HG03159 (cell line): Measurements from ENCODE around the gene ADCY1.

Experiments
- ATAC-seq: cut with Tn5 transposase; IDR thresholded peaks from one replicate; pipeline ENCODE4 v1.9.1; 2021; ENCODE audit warnings: mild to moderate bottlenecking, moderate library complexity; ENCODE audit not compliant: unreplicated experiment

The ADCY1 gene

DNA sequence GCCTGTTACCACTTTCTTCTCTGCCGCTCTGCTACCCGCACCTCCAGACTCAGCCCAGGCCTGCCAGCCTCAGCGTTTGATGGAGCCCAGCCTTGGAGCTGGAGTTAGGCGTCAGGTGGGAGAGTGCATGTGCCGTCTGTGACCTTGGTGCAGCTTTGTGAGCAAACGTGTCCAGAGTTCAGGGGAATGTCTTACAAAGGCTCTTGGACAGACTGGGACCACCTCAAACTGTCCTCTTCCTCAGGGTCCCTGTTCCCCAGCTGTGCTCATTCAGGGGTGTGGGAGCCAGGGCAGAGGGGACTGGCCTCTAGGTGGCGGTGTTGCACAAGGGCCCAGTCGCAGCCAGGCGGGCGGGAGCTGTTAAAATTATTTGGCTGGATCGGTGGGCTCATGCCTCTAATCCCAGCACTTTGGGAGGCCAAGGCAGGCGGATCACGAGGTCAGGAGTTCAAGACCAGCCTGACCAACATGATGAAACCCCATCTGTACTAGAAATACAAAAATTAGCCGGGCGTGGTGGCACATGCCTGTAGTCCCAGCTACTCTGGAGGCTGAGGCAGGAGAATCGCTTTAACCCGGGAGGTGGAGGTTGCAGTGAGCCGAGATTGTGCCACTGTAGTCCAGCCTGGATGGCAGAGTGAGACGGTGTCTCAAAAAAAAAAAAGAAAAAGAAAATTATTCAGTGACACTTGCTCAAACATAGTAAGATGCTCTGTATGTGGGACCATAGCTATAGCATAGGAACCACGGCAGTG is 89.2 kb downstream of the ADCY1 start:
- ATAC-seq, result no peak

DNA sequence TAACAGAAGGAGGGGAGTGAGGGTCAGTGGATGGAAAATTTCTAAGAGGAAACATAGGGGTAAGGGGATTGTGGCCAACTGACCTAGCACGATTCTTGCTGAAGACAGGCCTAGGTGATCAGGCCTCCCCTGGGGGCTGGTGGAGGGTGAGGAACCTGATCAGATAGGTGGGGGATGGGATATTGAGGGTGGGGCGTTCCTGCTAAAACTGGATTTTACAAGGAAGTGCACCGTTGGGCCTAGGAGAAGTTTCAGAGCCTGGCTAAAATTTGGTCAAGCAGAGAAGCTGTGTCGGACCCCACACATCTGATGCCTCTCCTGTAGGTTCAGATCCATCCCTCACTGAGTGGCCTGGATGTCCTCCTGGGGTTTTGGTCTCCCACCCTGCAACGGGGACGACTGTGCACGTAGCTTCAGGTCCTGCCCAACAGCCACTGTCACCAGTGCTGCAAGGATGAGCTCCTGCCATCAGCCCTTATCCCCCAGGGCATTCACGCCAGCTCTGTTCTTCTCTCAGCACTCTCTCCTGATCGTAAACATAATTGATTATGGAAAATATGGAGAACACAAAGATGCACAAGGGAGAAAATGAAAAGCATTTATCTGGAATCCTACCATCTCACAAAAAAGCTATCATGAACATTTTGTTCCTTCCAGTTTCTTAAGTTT is 89.9 kb downstream of the ADCY1 start:
- no peak for ATAC-seq

DNA sequence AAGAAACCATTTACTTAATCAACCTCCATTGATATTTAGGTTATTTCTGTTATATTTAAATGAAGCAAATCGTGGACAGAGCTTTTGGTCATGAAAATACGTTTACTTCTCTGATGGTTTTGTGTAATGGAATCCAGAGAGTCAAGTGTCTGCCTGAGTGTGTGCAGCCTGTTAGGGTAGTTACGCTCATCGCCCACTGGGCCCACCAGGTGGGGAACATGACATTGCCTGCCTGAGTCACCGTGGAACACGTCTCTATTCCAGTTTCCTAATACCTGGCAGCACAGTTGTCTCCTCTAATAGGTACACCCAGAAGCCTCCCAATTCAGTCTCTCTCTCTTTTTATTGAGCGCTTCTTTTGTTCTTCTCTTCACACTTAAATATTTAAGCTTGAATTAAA is 91.0 kb downstream of the ADCY1 start:
- no peak for ATAC-seq

DNA sequence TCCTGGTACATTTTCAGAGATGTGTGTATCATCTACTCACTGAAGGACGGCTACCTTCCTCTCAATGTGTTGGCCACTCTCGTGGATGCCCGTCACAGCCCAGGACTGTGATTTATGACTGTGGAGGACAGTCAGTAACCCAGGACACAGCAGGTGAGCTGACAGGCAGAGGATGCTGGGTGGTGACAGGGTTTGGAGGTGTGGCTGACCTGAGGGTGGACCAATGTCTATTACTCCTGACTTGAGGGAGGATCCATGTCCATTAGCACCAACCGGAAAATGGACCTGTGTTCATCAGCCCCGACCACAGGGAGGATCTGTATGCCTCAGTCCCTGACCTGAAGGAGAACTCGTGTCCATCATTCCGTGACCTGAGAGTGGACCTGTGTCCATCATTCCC is 96.1 kb downstream of the ADCY1 start:
- ATAC-seq, result no peak

DNA sequence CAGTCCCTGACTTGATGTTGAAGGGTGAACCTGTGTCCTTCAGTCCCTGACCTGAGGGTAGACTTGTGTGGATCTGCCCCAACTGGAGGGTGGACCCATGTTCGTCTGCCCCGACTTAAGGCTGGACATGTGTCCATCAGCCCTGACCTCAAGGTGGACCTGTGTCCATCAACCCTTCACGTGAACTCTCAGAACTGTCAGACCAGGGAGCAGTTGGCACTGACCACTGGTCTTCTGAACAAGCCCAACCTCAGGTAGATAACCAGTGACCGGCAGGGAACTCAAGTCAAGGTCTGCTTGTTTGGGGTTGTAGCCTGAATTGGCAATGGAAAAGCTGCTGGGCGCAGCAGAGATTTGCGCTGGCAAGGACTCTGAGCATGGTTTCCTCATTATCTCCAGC is 96.5 kb downstream of the ADCY1 start:
- no peak for ATAC-seq

DNA sequence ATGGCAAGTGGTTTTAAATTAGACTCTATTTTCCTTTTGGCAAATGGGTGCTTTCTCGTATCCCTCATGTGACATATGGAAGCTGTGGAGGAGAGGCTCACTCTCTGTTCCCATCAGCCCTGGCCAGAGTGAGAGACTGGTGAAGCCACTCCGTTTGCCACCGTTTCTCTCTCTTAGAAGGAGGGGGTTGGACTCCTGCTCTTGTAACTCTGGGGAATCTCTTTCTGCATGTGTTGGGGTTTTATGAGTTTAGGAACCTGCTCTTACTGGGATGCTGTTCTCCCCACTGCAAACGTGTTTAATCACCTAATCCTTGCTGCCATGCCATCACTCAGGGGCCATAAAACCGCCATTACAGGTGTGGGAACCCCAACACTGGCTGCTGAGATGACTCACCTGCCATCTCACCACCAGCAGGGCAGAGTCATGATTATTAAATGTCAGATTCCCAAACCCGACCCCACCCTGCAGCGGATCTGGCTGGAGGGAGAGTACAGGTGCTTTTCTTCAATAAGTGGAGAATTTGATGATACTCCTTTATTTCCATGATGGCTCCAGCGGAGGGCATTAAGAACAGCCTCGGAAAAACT is 103.2 kb downstream of the ADCY1 start:
- ATAC-seq, result no peak

DNA sequence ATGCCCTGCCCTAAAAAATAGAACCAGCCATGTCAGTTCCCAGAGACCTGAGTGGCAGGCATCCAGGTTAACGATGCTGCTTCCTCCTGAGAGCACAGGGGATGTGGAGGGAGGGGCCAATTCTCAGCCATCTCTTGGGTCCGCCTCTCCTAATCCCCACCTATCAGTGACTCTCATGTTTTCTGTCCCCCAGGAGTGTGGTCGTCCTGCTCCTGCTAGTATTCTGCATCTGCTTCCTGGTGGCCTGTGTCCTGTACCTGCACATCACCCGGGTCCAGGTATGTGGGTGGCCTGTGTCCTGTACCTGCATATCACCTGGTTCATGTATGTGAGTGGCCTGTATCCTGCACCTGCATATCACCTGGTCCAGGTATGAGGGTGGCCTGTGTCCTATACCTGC is 105.3 kb downstream of the ADCY1 start:
- no peak for ATAC-seq

DNA sequence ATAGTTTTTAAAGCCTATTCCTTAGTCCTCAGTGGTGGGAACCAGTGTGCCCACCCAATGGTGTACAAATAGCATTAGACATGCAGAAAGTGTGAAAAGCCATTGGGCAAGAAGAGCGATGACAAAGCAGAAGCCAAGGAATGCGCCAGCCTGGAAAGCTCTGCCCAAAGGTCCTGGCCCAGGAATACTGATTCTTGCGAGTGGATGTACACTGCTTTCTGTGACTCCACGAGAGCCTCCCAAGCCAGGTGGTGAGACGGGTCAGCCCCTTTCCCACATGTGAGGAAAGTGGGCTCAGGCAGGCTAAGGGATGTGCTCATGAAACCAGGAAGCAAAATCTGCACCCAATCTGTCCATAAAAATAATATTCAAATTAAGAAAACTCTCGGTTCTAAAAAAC is 106.6 kb downstream of the ADCY1 start:
- no peak for ATAC-seq

DNA sequence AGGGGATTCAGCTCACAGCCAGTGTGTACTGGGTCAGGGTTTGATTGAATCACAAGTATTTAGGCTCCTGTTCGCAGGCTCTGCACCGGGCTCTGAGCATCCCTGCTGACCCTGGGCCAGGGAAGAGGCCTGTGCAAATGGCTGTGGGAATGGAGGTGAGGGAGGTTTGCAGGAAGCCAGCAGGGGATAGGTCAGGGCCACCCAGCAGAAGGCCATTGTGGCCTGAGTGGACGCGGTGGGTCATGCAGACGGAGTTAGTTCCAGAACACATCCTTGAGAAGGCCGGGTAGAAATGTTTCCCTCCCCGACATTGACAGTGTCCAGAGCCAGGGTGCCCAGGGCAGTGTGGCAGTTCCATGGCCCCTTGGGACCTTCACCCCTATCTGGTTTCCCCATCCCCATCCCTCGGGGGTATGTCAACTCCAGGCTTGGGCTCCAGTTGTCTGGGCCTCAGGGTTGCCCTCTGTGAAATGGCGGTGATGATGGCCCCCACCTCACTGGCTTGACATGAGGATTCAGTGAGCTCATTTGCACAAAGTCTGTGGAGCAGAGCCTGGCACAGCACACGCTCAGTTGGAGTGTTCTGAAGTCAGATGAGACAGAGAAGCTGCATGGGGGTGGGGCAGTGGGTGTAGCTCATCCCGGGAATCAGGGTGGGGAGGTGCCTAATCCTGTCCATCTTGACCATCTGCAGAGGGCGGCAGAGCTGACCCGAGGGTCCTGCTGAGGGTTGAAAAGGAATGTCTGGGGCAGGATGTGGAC is 107.6 kb downstream of the ADCY1 start:
- ATAC-seq, result no peak

DNA sequence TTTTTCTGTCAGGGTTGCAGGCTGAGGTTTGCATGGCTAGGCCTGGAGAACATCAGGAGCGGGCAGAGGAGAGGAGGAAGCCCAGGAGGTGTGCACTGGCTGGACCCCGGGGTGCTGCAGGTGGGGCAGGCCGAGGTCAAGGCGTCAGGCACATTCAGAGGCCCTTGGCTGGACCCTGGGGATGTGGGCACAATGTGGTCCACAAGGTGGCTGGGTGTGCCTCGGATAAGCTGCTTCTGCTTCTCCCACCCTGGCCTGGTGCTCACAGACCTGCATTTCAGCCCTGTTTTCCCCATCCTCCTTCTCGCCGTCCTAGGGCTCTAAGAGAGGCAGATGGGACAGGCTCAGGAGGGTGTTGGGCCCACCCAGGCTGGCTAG is 108.2 kb downstream of the ADCY1 start:
- ATAC-seq, result no peak

DNA sequence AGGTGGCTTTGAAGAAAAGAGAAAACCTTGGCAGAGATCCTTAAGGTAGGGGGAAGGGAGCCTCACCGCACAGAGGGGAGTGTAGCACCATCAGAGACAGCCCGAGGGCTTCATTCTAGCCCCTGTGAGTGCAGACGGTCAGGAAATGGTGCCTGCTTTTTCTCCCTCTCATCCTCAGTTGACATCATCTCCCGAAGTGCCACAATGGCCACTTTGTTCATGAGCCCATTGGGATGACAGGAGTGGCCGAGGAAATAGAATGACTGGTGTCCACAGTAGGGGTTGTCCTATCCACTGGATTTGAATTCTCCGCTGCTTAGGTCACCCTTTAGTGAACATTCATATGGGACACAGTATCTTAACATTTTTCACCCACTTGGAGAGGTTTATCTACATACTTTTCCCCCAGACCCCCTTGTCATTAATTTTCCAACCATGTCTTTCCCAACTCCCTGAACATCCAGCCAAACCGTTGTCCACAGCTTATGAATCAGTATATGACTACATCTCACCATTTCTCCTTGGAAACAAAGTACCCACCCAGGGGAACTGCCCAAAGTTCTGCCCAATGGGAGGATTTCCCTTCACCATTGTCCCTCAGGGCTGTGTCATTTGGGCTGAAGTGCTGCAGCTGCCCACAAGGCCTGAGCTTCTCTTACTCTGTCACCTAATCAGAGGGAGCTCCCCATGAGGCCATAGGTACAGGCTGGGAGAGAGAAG is 108.8 kb downstream of the ADCY1 start:
- ATAC-seq, result no peak

DNA sequence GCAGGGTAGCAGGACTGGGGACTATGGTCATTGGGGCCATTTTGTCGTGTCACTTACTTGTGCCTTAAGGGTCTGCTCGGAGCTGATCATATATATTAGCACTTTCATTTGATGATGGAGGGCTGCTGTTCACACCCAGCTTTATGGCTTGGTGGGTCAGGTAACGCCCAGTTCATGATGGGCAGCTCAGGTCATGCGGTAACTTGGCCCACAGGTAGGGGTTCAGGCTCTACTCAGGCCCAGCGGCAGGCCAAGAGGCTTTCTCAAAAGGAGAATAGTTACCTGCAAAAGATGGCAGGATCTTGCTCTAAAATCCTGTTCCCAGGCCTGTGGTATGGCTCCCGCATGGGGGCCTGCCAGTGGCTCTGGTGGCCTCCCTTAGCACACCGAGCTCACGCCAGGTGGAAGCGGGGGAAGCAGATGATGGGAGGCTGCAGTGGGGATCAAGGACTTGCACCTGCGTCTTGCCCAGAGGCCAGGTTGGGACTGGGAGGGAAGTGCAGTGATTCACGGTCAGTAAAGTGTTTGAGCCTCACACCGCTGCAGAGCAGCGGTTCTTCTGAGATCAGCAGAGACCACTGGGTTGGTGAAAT is 109.5 kb downstream of the ADCY1 start:
- ATAC-seq, result no peak

DNA sequence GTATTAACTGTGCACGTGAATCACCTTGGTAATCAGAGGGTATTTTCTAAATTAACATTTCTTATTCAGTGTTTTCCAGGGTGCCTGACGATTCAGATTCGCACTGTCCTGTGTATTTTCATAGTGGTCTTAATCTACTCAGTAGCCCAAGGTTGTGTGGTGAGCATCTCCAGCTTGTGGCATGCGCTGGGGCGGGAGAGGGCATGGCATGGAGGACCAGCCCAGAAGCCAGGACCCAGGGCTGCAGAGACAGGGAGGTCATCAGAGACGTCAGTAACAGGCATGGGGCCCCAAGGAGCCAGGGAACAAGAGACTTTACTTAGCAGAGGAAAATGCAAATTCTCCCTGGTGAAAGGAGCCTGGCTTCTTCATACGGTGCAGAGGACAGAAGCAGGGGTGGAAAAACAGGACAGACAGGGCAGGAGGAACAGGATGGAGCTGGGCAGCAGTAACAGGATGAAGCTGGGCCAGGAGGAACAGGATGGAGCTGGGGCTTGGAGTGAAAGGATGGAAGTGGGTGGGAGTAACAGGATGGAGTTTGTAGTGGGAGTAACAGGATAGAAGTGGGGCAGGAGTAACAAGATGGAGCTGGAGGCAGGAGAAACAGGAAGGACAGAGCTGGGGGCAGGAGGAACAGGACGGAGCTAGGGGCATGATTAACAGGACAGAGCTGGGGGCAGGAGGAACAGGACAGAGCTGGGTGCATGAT is 110.9 kb downstream of the ADCY1 start:
- ATAC-seq, result no peak

DNA sequence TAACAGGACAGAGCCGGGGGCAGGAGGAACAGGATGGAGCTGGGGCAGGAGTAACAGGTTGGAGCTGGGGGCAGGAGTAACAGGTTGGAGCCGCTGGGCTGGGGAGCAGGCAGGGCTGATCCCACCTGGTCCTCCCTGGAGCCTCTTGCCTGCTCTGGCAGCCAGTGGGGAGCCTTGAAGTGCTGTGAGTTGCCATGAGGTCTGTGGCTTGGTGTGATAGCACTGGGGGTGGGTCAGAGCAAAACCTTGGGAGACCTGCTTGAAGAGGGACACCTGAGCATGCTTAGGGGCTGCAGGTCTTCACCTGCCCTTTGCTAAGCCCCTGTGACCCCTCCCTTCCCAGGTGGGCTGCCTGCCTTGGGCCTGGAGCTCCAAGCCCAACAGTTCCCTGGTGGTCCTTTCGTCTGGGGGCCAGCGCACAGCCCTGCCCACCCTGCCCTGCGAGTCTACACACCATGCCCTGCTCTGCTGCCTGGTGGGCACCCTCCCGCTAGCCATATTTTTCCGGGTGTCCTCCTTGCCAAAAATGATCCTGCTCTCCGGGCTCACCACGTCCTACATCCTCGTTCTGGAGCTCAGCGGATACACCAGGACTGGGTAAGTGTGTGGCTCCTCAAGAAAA is 111.6 kb downstream of the ADCY1 start:
- ATAC-seq, result no peak

DNA sequence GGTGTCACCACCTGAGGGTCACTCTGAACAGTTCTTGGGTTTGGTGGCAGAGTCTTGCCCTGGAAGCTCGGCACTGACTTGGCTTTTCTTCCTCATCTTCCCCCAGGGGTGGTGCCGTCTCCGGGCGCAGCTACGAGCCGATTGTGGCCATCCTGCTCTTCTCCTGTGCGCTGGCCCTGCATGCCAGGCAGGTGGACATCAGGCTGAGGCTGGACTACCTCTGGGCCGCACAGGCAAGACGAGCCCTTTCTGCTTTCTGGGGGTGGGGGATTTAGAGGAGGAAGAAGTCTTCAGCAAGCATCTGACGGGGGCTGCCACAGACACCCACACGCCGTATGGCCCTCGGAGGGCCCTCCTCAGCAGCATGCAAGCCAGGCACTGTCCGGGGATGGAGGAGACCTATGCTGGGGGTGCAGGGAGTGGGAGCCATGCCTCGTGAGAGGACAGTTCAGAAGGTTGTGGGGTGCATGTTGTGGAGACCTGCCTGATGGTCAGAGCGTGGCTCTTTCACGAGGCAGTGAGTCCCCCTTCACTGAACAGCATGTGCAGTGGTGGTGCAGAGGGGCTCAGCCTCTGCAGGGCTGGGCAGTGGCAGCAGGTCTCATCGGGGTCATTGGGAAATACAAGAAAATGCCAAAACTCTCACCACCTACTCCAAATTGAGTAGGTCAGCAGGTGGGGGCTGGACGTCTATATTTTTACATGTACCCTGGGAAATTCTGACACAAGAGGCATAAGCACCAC is 112.4 kb downstream of the ADCY1 start:
- ATAC-seq, result no peak

DNA sequence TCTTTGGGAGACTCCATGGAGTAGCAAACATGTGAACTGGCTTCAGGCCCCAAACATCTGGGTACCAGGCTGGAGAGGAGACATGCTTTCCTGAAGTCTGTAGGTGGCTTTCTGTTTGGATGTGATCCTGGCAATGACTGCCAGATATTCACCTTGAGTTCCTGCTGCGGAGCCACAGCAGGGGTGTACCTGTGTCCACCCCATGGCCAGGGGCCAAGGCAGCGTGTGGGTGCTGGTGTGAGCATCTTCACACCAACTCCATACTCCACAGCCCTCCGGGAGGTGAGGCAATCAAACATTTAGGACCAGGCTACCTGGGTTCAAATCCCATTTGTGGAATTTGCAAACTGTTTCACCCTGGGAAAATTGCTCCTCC is 113.0 kb downstream of the ADCY1 start:
- ATAC-seq, result no peak

DNA sequence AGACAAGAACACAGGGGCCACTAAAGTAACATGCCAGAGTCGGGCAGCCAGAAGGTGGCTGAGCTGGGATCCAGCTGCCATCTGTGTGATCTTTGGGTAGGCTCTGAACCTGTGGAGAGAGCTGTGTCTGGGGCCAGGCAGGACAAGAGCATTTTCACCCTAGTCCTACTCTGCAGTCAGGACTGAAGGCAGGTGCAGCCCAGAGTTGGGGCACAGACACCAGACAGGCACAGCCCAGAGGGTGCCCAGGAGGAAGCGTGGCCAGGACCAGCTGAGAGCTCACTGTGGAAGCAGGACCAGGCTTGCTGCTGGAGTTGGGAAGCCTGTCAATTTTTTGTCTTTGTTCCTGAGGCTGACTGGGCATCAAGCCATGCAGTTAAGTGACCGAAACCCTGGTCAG is 113.6 kb downstream of the ADCY1 start:
- no peak for ATAC-seq

DNA sequence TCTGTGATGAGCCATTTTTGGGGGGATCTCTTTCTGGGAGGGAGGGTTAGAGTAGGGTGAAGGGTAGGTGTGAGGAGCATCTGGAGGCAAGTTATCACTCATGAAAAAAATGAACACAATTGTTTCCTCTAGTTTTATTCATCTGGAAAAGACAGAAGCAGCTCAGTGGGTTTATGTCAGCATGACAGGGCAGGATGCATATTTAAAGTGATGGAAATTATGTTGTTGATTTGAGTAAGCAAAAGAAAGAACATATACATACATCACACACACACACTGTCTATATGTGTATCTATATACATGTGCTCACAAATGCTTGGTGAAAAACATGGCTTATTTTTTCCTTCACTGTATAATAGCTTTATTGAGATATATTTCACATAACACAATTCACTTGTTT is 114.2 kb downstream of the ADCY1 start:
- ATAC-seq, result no peak
